OCI-M1 (cell line): ENCODE data around the gene TK2.
"Not testable (repeated sequence)": the region's sequence is repeated elsewhere in the genome, so short reads cannot be mapped to it uniquely, and the experiment has no call there.

ENCODE experiments used
- DNase-seq: peaks from one replicate; lab custom pipeline; 2025; lab: John Stamatoyannopoulos, UW

TK2 gene

GRCh38 chr16:66549284-66550131, at the start of gene TK2:
TSS of gene TK2 (minus strand) at chr16:66550122. CDS start at chr16:66550061, 61 bp downstream.
- peak; percentile 76 for DNase-seq

GRCh38 chr16:66598111-66598510, 48.2 kb upstream of the TK2 start:
- DNase-seq = no peak

- DNase-seq = no peak
Observed at GRCh38 chr16:66596986-66597848, 47.3 kb upstream of the TK2 start.

GRCh38 chr16:66596559-66596958, 46.6 kb upstream of the TK2 start:
- not testable (repeated sequence) for DNase-seq

- DNase-seq = no peak
Observed at GRCh38 chr16:66594739-66595138, 44.8 kb upstream of the TK2 start.

- DNase-seq = no peak
Observed at GRCh38 chr16:66592814-66593213, 42.9 kb upstream of the TK2 start.

- DNase-seq = no peak
Observed at GRCh38 chr16:66592241-66592640, 42.3 kb upstream of the TK2 start.

GRCh38 chr16:66591018-66591417, 41.1 kb upstream of the TK2 start:
- DNase-seq = no peak

GRCh38 chr16:66590322-66590721, 40.4 kb upstream of the TK2 start:
- DNase-seq = peak; percentile 75

GRCh38 chr16:66588981-66589713, 39.2 kb upstream of the TK2 start:
- peak; percentile 70 for DNase-seq

GRCh38 chr16:66587881-66588600, 38.1 kb upstream of the TK2 start:
- no peak for DNase-seq

- DNase-seq = no peak
Observed at GRCh38 chr16:66585481-66586239, 35.7 kb upstream of the TK2 start.

- no peak for DNase-seq
Observed at GRCh38 chr16:66581246-66581952, 31.5 kb upstream of the TK2 start.

- no peak for DNase-seq
Observed at GRCh38 chr16:66580605-66581209, 30.8 kb upstream of the TK2 start.

GRCh38 chr16:66578651-66579531, 29.0 kb upstream of the TK2 start, which contains the start of gene CMTM2:
TSS of gene CMTM2 (plus strand) at chr16:66579463. CDS start at chr16:66579608, 145 bp downstream.
- DNase-seq = no peak

GRCh38 chr16:66576296-66576695, 26.4 kb upstream of the TK2 start:
- no peak for DNase-seq

GRCh38 chr16:66575060-66575459, 25.1 kb upstream of the TK2 start:
- DNase-seq = peak; percentile 45

- DNase-seq = peak; percentile 67
Observed at GRCh38 chr16:66574531-66574930, 24.6 kb upstream of the TK2 start.

- peak; percentile 55 for DNase-seq
Observed at GRCh38 chr16:66574081-66574480, 24.2 kb upstream of the TK2 start.
